Suppressor macrophage (primary cell): ENCODE measurements around the gene OR52B2.
"Not testable (repeated sequence)": the region's sequence is repeated elsewhere in the genome, so short reads cannot be mapped to it uniquely, and the experiment has no call there.

Source experiments
- DNase-seq, 4 experiments: peaks; one replicate each; pipeline ENCODE4 v3.0.0-alpha.2; 2020 to 2022

Gene OR52B2

GRCh38 chr11:6151117-6151516 lies 19.0 kb downstream of the OR52B2 start:
- DNase-seq: no peak

GRCh38 chr11:6143737-6144136 lies 26.4 kb downstream of the OR52B2 start:
- not testable (repeated sequence) for DNase-seq

DNA sequence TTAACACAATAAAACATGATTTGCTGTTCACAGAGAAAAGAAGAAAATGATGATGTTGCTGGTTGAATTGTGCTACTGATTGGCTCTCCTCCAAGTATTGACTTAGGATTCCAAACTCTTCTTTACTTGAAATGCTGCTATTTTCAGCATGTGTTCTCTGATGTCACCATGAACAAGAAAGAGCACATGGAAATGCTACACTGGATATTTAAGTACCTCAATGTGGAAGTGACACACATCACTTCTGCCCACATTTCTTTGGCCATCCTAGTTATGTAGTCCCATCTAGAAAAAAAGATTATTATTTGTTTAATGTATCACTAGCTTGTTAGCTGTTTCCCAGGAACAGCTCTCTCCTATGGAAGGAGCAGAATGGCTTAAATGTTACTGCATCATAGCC lies 27.2 kb downstream of the OR52B2 start:
- DNase-seq: peak in 3 of 4 experiments; percentile 5 to 57 (median 53)

- not testable (repeated sequence) for DNase-seq
These were observed 34.2 kb downstream of the OR52B2 start for GRCh38 chr11:6135936-6136335.

DNA sequence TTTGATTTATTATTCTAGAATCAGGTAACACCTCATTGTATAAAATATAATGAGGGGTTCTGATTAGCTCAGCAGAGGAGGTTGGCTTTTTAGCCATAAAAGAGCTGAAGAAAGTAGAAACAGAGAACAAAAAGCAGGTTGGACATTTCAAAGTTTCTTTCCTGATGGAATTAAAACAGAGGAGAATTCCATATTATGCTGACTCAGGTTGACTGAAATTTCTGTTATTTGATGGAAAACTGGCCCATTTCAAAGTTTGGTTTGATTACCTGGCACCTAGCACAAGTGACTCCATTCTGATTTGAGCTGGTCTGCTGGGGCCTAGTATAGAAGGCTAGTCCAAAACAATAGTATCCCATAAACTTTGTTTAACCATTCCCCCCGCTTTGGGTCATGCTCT lies 37.7 kb downstream of the OR52B2 start:
- no peak for DNase-seq

- peak; percentile 41 to 79 (median 72) for DNase-seq
These were observed 40.5 kb downstream of the OR52B2 start for GRCh38 chr11:6129635-6130034.

DNA sequence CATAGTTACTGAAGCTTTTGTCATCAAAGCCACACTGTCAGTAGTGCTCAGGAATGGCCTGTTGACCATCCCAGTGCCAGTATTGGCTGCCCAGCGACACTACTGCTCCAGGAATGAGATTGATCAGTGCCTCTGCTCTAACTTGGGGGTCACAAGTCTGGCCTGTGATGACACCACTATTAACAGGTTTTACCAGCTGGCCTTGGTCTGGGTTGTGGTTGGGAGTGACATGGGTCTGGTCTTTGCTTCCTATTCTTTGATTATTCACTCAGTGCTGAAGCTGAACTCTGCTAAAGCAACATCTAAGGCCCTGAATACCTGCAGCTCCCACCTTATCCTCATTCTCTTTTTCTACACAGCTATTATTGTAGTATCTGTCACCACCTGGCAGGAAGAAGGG lies 41.1 kb downstream of the OR52B2 start:
- peak in 1 of 4 experiments; percentile 9 for DNase-seq

DNA sequence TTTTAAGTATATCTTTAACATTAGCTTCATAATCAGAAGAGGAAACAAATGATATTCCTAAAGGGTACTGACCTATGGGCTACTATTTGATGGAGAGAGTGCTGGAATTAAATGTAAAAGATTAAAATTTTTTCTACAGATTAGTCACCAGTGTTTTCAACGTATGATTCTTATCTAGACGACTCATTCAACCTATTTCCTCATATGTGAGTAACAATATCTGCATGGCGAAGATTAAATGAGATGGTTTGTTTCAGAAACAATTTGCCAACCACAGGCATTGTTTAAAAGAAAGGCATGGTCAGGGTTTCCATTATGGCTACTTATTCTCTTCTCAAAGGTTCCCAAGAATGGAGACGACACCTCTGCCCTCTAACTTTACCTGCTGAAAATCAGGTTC lies 42.2 kb downstream of the OR52B2 start:
- DNase-seq: peak in 1 of 4 experiments; percentile 20

DNA sequence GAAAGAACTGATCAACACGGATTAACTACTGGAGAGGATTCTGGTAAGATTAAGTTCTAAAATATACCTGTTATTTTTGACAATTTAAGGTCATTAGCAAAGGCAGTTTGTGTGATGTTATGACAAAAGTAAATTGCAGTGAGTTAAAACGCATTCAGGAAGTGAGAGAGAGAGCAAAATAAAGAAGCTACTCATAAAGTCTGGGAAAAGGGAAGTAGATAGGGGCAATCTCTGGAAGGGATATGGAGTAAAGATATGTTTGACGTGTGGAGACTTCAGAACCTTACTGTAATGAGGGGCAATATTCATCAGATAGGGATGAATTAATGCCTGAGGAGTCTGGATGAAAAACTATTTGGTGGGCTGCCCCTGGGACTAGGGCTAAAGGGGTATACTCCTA lies 45.9 kb downstream of the OR52B2 start:
- DNase-seq: peak in 3 of 4 experiments; percentile 9 to 68 (median 40)
